C4-2B (cell line): ENCODE results near the gene WNT9B.

Source experiments
- H3K27ac ChIP-seq: fragments of 450-650 bp; 2 replicates; pipeline ENCODE4 v1.5.1; 2017
- CTCF ChIP-seq: fragments of 450-650 bp; conservative IDR thresholded peaks from 2 replicates; pipeline ENCODE4 v1.5.1; 2017; ENCODE audit warnings: mild to moderate bottlenecking
- ZFX ChIP-seq: fragments of 450-650 bp; IDR thresholded peaks from 2 replicates; pipeline ENCODE4 v1.6.1; 2017

WNT9B gene

GRCh38 chr17:46823657-46824056 is 27.7 kb upstream of the WNT9B start:
- no peak for TF ChIP-seq ZFX
- no peak for TF ChIP-seq CTCF
- H3K27ac ChIP-seq = no peak overlapping the region

DNA sequence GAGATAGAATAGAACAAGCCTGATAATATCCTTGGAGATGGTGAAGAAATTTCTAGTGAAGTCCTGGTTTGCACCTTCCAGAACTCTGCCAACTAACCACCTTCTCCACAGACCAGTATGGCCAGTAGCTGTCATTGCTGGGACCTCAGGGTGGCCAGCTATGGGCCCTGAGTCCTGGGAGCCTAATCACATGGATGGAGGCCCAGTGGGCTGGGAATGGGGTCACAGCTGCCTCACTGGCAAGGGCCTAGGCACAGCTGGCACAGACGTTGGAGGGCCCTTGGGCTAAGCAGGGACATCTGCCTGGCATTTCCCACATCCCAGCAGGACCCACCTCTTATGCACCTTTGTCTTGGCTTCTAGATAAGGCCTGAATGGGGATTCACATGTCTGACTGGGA is 25.3 kb upstream of the WNT9B start:
- TF ChIP-seq ZFX = no peak
- no peak for TF ChIP-seq CTCF
- no peak overlapping the region for H3K27ac ChIP-seq

DNA sequence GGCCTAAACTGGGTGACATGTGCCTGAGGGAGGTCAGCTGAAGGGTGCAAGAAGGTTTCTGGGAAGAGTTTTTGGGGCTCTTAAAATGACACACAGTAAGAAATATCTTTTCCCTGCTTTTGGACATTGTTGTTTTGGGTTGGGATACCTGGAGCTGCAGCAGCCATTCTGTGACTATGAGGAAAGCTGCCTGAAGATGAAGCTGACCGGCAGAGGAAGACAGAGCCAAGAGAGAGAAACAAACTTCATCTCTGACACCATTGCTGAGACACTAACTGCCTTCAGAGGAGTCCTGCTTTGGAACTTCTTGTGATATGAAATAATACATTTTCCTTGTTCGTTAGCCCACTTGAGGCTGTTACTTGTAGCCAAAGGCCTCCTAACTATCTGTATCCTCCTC is 24.1 kb upstream of the WNT9B start:
- no peak for TF ChIP-seq ZFX
- TF ChIP-seq CTCF = no peak
- no peak overlapping the region for H3K27ac ChIP-seq

DNA sequence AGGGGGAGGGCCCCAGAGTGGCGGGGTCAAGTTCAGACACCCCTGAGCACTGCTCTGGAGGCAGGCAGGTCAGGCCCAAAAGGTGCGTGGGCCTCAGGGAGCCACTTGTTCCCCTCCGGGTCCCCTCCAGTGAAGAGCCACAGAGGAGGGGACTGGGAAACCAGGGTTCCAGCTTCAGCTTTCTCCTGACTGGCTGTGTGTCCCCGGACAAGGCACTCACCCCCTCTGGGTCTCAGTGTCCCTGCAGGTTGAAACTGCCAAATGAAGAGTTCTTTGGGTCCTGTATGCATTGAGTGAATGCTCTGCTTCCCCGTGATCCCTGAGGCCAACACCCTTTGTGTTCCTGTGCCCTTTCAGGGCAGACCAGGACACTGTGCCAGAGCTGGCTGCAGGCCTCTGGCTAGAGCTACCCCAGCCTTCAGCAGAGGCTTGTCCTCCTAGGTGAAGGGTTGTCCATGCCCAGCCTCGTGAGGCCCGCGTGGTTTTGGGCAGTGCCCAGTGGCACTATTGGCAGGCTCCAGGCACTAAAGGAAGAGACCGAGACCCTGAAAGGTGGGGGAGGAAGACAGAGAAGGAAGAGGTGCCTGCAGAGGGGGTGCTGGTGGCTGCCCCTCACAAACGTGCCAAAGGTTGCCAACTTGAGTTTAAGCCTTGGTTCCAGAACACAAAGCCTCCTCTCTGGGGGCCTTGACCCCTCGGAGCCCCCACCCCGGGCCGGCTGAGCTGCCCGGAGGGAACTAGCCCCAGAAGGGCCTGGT is 19.6 kb upstream of the WNT9B start:
- TF ChIP-seq CTCF (no peak), ZFX (no peak)
- H3K27ac ChIP-seq = no peak overlapping the region

GRCh38 chr17:46832331-46832821 is 19.0 kb upstream of the WNT9B start:
- no peak overlapping the region for H3K27ac ChIP-seq
- no peak for TF ChIP-seq ZFX
- no peak for TF ChIP-seq CTCF

DNA sequence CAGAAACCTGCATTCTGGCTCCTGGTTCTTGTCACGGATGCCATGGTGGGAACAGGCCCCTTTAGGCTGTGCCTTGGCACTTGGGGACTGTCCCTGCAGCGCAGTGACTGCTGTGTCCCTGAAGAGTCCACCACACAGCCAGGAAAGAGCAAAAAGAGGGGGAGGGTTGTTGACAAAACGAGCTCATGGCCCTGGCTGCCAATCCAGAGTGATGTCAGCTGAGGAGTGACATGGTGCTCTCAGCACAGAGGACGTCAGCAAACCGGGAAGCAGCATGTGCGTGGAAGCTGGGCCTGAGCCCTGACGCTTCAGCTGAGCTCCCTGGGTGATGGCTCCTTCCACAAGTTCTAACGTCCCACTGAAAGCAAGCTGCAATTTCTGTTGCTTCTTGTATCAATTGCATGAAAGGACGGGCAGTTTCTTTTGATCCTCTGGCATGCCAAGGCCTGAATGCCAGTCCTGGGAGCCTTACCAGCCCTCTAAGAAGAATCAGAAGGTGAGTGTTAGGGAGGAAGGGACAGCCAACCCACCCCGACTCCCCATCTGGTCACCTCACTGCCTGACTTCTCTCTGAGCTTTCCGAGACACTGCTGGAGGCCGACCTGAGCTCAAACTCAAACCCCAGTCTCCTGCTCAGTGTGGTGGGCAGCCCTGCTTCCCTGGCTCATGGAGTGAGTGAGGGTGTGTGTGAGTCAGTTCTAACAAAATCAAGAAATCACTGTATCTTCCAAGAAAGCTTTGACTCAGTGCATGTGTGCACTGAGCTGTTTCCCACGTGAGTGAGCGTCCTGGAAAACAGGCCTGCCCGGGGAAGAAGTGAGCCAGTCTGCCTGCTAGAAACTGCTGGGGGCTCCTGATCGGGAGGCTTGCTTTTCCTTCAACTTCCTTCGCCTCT is 18.2 kb upstream of the WNT9B start:
- TF ChIP-seq CTCF (no peak), ZFX (no peak)
- H3K27ac ChIP-seq = no peak overlapping the region

GRCh38 chr17:46833840-46834208 is 17.6 kb upstream of the WNT9B start:
- TF ChIP-seq ZFX (no peak), CTCF (no peak)
- H3K27ac ChIP-seq = no peak overlapping the region
